Vagina (tissue), 2 donors: ENCODE results near the gene RFX2. TPM values are rescaled to one million over a fixed set of nuclear protein-coding genes. Genes with fewer than 3 reads are reported as not detected.

Source experiments
- DNase-seq, 2 donors: peaks; one replicate each; pipeline ENCODE4 v3.0.0-alpha.2; 2017; ENCODE audit errors: extremely low spot score in 2 of 2
- H3K27ac ChIP-seq: fragments of 200-600 bp; sonication (generic); one replicate; pipeline ENCODE4 v1.5.1; 2019
- H3K27me3 ChIP-seq: fragments of 200-600 bp; sonication (generic); one replicate; pipeline ENCODE4 v1.5.1; 2019
- H3K36me3 ChIP-seq, 2 donors: fragments of 200-600 bp; sonication (generic); one replicate each; pipeline ENCODE4 v1.5.1; 2017 to 2019
- H3K4me1 ChIP-seq: fragments of 200-600 bp; sonication (generic); one replicate; pipeline ENCODE4 v1.5.1; 2019
- H3K4me3 ChIP-seq, 2 donors: fragments of 200-600 bp; sonication (generic); 1 replicate in 1 of 2; 2 replicates in 1 of 2; pipeline ENCODE4 v1.5.1; 2016 to 2019
- H3K9me3 ChIP-seq: fragments of 200-600 bp; sonication (generic); one replicate; pipeline ENCODE4 v1.5.1; 2019
- POLR2A ChIP-seq, 2 donors: fragments of 450-650 bp; IDR thresholded peaks; one replicate each; pipeline ENCODE4 v1.6.1; 2017; ENCODE audit warnings: antibody characterized with exemption in 2 of 2, mild to moderate bottlenecking in 2 of 2, moderate library complexity in 2 of 2
- POLR2AphosphoS5 ChIP-seq, 2 donors: sonication (generic); formaldehyde crosslinking; IDR thresholded peaks; one replicate each; pipeline ENCODE4 v1.9.0; 2017; ENCODE audit warnings: antibody characterized with exemption in 2 of 2, mild to moderate bottlenecking in 2 of 2, low read depth in 1 of 2; ENCODE audit not compliant: insufficient read depth in 1 of 2
- intact Hi-C: fragments of 100-400 bp; cut with DNase I; formaldehyde crosslinking; loops from one replicate; pipeline ENCODE4 v1.15.1; 2023
- total RNA-seq: library from RNA; depleted of rRNA; stranded (reverse); fragments of >200 nt; gene quantifications from one replicate; pipeline ENCODE4 v1.2.3, GENCODE V29; 2016
- TF ChIP-seq, protein P1 (sequence below), 3 experiments: fragments of 450-650 bp in 2 of 3; fragments of 200-600 bp in 1 of 3; sonication (generic) in 1 of 3; IDR thresholded peaks; one replicate each; pipeline ENCODE4 v1.5.1; 2017 to 2019; ENCODE audit warnings: antibody characterized with exemption in 3 of 3, mild to moderate bottlenecking in 2 of 3, moderate library complexity in 2 of 3

RFX2 gene
- total RNA-seq, 1 donor from 2014 or later = 12.0 TPM

DNA sequence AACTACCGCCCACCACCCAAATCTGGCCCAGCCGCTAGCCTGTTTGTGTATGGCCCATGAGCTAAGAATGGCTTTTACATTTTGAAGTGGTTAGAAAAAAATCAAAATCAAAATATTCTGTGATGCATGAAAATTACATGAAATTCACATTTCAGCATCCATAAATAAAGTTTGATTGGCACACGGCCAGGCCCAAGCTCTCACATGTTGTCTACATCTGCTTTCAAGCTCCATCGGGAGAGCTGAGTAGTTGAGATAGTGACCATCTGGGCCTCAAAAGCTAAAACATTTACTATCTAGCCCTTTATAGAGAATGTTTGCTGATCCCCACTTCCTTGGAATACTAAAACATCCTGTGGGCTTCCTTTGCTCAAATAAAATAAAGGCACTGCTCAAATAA lies 14.5 kb downstream of the RFX2 start:
- Histone ChIP-seq H3K27ac (no peak overlapping the region), H3K9me3 (no peaks in the 10 kb centered on the region), H3K4me1 (peaks cover 44% of the 10 kb centered on the region), H3K36me3 (no peaks in the 10 kb centered on the region), H3K4me3 (no peak overlapping the region), H3K27me3 (no peaks in the 10 kb centered on the region)
- no peak for DNase-seq
- no peak for TF ChIP-seq POLR2A (IDR thresholded peaks at IDR 0.05)
- TF ChIP-seq, protein P1, sequence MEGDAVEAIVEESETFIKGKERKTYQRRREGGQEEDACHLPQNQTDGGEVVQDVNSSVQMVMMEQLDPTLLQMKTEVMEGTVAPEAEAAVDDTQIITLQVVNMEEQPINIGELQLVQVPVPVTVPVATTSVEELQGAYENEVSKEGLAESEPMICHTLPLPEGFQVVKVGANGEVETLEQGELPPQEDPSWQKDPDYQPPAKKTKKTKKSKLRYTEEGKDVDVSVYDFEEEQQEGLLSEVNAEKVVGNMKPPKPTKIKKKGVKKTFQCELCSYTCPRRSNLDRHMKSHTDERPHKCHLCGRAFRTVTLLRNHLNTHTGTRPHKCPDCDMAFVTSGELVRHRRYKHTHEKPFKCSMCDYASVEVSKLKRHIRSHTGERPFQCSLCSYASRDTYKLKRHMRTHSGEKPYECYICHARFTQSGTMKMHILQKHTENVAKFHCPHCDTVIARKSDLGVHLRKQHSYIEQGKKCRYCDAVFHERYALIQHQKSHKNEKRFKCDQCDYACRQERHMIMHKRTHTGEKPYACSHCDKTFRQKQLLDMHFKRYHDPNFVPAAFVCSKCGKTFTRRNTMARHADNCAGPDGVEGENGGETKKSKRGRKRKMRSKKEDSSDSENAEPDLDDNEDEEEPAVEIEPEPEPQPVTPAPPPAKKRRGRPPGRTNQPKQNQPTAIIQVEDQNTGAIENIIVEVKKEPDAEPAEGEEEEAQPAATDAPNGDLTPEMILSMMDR (IDR thresholded peaks at IDR 0.05) = no peak
- TF ChIP-seq POLR2AphosphoS5 (IDR thresholded peaks at IDR 0.05; ENCODE audit: insufficient read depth in 1 of 2, low read depth in 1 of 2) = no peak
- intact Hi-C loops = no loop called here

DNA sequence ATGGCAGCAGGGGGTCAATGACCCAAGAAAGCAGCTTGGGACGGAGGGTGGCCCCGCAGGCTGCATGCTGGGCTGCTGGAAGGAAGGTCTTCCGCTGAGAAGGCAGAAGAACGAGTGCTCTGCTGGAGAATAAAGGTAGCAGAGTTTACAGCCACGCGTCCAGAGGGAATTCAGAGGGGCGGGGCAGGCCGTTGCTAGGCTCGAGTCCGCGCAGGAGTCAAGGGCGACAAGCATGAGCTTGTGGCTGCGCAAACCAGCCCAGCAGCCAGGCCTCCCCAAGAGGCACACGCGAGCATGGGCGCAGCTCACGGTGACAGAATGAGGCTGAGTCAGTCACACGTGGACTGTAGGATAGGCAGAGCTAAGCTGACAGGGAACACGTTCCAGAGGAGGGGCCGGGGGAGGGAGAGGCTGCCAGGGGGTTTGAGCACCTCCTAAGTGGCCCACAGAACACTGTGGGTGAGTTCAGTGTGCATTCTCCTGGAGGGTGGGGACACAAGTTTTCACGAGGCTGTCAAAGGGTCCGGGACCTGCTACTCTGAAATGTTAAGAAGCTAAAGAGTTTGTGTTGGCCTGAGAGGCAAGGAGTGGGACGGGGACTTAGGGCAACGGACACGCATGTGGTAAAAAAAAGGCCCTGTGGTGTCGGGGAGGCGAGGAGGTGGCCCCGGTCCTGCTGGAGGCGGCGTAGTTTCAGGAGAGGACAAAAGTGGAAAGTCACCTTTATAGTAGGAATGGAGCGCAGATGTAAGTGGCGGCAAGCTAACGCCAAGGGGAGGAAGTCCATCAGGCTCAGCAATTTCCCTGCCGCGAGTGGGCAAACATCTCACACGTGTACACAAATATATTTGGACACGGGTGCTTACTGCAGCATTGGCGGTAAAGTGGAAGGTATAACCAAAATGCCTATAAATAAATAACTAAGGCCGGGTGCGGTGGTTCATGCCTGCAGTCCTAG lies 17.7 kb downstream of the RFX2 start:
- DNase-seq = no peak
- no peaks in the 10 kb centered on the region for H3K36me3 ChIP-seq
- H3K9me3 ChIP-seq = no peaks in the 10 kb centered on the region
- peak overlapping the region; percentile 21 to 31 for H3K4me3 ChIP-seq
- H3K27me3 ChIP-seq = no peaks in the 10 kb centered on the region
- TF ChIP-seq POLR2AphosphoS5 (IDR thresholded peaks at IDR 0.05; ENCODE audit: insufficient read depth in 1 of 2, low read depth in 1 of 2) (peak; percentile 78 to 83), POLR2A (IDR thresholded peaks at IDR 0.05) (no peak)
- TF ChIP-seq, protein P1 (IDR thresholded peaks at IDR 0.05) = no peak
- peaks cover 50% of the 10 kb centered on the region for H3K4me1 ChIP-seq
- intact Hi-C loops = no loop called here
- peak overlapping the region; percentile 87 for H3K27ac ChIP-seq

DNA sequence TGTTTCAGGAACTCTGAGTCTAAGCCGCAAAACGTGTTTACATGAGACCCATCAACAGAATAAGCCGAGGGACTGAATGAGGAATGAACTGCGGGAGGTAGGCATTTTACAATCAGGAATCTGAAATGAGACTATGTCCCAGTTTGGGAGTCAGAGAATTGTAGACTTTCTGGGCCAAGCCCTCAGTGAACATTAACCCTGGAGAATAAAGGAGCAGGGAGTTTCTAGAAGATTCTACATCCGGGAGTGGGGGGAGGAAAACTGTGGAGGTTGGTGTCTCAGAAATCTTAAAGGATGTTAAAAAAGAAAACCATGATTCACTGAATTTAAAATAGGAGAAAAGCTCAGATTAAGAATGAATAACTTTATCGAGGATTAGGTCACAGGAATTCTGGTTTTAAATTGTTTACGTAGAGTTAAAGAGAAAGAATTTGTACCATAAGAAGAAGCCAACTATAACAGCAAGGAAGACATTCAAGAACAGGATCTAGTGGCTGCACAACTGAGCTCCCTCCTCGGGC lies 18.5 kb downstream of the RFX2 start:
- Histone ChIP-seq H3K36me3 (no peaks in the 10 kb centered on the region), H3K27ac (peak overlapping the region; percentile 87), H3K4me3 (peak overlapping the region; percentile 21 to 31), H3K4me1 (peaks cover 57% of the 10 kb centered on the region), H3K27me3 (no peaks in the 10 kb centered on the region), H3K9me3 (no peaks in the 10 kb centered on the region)
- TF ChIP-seq POLR2A (IDR thresholded peaks at IDR 0.05) = no peak
- no peak for TF ChIP-seq POLR2AphosphoS5 (IDR thresholded peaks at IDR 0.05; ENCODE audit: insufficient read depth in 1 of 2, low read depth in 1 of 2)
- TF ChIP-seq, protein P1 (IDR thresholded peaks at IDR 0.05) = no peak
- DNase-seq = no peak
- intact Hi-C loops = no loop called here

DNA sequence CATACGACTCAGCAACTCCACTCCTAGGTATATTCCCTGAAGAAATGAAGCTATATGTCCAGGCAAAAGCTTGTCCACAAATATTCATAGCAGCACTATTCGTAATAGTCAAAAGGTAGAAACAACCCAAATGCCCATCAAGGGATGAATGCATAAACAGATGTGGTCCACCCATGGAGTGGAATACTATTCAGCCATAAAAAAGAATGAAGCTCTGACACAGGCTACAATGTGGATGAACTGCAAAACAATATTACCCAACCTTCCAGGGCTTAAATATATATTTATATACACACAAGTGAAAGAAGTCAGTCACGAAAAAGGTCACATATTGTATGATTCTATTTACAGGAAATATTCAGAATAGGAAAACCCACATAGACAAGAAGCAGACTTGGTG lies 19.7 kb downstream of the RFX2 start:
- intact Hi-C loops = no loop called here
- H3K4me1 ChIP-seq = peaks cover 61% of the 10 kb centered on the region
- H3K27me3 ChIP-seq = no peaks in the 10 kb centered on the region
- TF ChIP-seq POLR2AphosphoS5 (IDR thresholded peaks at IDR 0.05; ENCODE audit: insufficient read depth in 1 of 2, low read depth in 1 of 2) = no peak
- TF ChIP-seq, protein P1 (IDR thresholded peaks at IDR 0.05) = no peak
- TF ChIP-seq POLR2A (IDR thresholded peaks at IDR 0.05) = no peak
- no peaks in the 10 kb centered on the region for H3K36me3 ChIP-seq
- no peaks in the 10 kb centered on the region for H3K9me3 ChIP-seq
- peak overlapping the region; percentile 87 for H3K27ac ChIP-seq
- DNase-seq = no peak
- H3K4me3 ChIP-seq = no peak overlapping the region

DNA sequence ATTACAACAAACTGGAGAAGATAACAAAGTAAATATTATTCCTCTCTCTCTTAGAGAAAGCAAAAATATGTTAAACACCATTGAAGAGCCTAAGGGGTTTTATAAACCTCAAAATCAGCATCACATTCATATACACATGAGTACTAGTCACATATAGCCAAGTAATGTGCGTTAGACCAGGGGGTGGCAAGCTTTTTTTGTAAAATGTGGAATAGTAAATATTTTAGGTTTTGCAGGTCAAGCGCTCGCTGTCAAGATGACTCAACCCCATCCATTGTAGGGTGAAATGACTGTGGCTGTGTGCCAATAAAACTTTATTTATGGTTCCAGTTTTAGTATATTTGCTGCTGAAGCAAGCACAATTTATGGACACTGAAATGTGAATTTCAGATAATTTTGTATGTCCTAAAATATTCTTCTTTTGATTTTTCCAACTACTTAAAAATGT lies 21.7 kb downstream of the RFX2 start:
- intact Hi-C loops = no loop called here
- Histone ChIP-seq H3K27ac (peak overlapping the region; percentile 15), H3K9me3 (no peaks in the 10 kb centered on the region), H3K4me3 (no peak overlapping the region), H3K4me1 (peaks cover 59% of the 10 kb centered on the region), H3K36me3 (no peaks in the 10 kb centered on the region), H3K27me3 (no peaks in the 10 kb centered on the region)
- TF ChIP-seq, protein P1 (IDR thresholded peaks at IDR 0.05) = no peak
- TF ChIP-seq POLR2A (IDR thresholded peaks at IDR 0.05) (no peak), POLR2AphosphoS5 (IDR thresholded peaks at IDR 0.05; ENCODE audit: insufficient read depth in 1 of 2, low read depth in 1 of 2) (no peak)
- DNase-seq = no peak
